GM12864 (cell line): ENCODE measurements around the gene KCTD21.
A peak's percentile ranks its signal among the peaks of the same experiment; 100 is the strongest.
"Not testable (repeated sequence)": the region's sequence is repeated elsewhere in the genome, so short reads cannot be mapped to it uniquely, and the experiment has no call there.

Experiments
- DNase-seq: peaks from one replicate; pipeline ENCODE4 v3.0.0-alpha.2; 2011; ENCODE audit warnings: low read depth
- H3K4me3 ChIP-seq: 2 replicates; pipeline ENCODE4 v1.5.1; 2011; ENCODE audit warnings: mild to moderate bottlenecking, low read depth, low read length, control low read depth
- CTCF ChIP-seq: IDR thresholded peaks from 2 replicates; pipeline ENCODE4 v1.5.1; 2011; ENCODE audit warnings: low read depth, mild to moderate bottlenecking, moderate library complexity, low read length, control low read depth, inconsistent platforms; ENCODE audit errors: missing control alignments

Gene KCTD21

DNA sequence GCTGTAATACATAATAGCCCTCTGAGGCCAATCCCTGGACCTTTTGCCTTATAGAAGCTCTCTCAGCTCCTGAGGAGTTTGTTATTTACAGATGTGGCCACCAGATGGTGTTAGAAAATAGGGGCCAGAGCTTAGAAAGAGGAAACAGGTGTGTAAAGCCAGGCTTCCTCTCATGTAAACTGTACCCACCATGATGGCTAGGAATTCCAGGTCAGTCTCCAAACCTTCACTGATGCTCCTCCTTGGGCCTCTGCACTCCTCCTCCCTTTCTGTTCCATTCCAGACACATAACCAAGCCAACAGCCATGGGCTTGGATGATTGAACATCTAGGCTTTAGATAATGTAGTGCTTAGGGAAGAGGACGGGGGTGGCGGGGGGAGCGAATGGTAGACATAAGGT is 40.0 kb upstream of the KCTD21 start:
- peak; percentile 54 for DNase-seq
- no peak overlapping the region for H3K4me3 ChIP-seq
- TF ChIP-seq CTCF: peak; percentile 58

- peak; percentile 53 for DNase-seq
- H3K4me3 ChIP-seq: no peak overlapping the region
- peak; percentile 14 for TF ChIP-seq CTCF
These were observed 39.5 kb upstream of the KCTD21 start for GRCh38 chr11:78227921-78228320.

- DNase-seq: peak; percentile 40
- no peak for TF ChIP-seq CTCF
- H3K4me3 ChIP-seq: no peak overlapping the region
These were observed 38.6 kb upstream of the KCTD21 start for GRCh38 chr11:78226684-78227680.

GRCh38 chr11:78224906-78225420 is 36.5 kb upstream of the KCTD21 start:
- DNase-seq: no peak
- no peak for TF ChIP-seq CTCF
- no peak overlapping the region for H3K4me3 ChIP-seq

GRCh38 chr11:78224506-78224905 is 36.1 kb upstream of the KCTD21 start:
- no peak for TF ChIP-seq CTCF
- H3K4me3 ChIP-seq: no peak overlapping the region
- no peak for DNase-seq

- no peak overlapping the region for H3K4me3 ChIP-seq
- no peak for TF ChIP-seq CTCF
- DNase-seq: peak; percentile 60
These were observed 35.0 kb upstream of the KCTD21 start for GRCh38 chr11:78223320-78223954.

DNA sequence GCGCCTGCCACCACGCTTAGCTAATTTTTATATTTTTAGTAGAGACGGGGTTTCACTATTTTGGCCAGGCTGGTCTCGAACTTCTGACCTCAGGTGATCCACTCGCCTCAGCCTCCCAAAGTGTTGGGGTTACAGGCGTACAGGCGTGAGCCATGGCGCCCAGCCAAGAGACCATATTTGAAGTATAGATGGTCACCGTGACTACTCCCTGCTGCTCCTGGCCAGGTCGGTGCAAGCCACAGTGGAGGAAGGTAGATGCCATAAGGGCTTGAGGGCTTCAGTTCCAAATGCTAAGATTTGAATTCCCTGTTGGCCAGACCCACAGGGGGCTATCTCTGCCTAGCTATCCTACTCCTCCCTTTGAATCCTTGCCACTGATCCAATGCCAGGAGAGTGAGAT is 34.3 kb upstream of the KCTD21 start:
- DNase-seq, H3K4me3 ChIP-seq: not testable (repeated sequence)
